GM10248 (cell line): ENCODE data around the gene F2RL1.
"Not testable (repeated sequence)": the region's sequence is repeated elsewhere in the genome, so short reads cannot be mapped to it uniquely, and the experiment has no call there.

Source experiments
- CTCF ChIA-PET: fragments of 300-600 bp; sonication (Branson Sonifier 250); formaldehyde crosslinking; extraction: SDS; loops from one replicate; lab custom pipeline; 2021; ENCODE audit warnings: antibody characterized with exemption; lab: Yijun Ruan, JAX
- POLR2A ChIA-PET: fragments of 350-650 bp; sonication (Branson Sonifier 250); formaldehyde crosslinking; extraction: SDS; loops from one replicate; lab custom pipeline; 2020; ENCODE audit warnings: antibody characterized with exemption; lab: Yijun Ruan, JAX
- DNase-seq: peaks from one replicate; pipeline ENCODE4 v3.0.0; 2012; ENCODE audit errors: extremely low spot score
- TF ChIP-seq, protein P1 (sequence below): IDR thresholded peaks from 2 replicates; pipeline ENCODE4 v1.5.1; 2012; ENCODE audit warnings: mild to moderate bottlenecking, low read depth; ENCODE audit errors: extremely low read depth, missing control alignments, control extremely low read depth

The F2RL1 gene

DNA sequence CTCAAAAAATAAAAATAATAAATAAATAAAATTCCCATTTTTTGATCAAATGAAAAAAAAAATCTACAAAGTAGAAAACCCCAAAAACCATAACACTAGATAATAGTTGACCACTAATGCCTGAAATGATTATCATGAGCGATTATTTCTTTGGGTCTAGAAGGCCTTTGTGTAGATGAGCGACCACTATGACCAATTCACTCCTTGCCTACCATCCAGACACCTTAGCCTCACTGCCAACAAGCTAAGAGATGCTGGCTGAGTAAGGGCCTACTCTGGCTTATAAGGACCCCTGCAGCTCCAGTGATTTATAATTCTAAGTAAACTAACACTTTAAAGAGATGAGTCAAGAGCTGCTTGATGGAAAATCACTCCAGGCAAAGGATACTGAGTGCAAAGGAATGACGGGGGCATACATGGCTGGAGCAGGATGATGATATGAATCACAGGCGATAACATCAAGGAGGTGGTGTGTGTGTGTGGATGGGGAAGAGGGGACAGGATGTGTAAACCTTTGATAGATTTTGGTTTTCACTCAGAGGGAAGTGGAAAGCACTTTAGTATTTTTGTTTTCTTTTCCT lies 4.8 kb upstream of the F2RL1 start:
- ChIA-PET CTCF (no interaction called here), POLR2A (no interaction called here)
- no peak for DNase-seq
- TF ChIP-seq, protein P1, sequence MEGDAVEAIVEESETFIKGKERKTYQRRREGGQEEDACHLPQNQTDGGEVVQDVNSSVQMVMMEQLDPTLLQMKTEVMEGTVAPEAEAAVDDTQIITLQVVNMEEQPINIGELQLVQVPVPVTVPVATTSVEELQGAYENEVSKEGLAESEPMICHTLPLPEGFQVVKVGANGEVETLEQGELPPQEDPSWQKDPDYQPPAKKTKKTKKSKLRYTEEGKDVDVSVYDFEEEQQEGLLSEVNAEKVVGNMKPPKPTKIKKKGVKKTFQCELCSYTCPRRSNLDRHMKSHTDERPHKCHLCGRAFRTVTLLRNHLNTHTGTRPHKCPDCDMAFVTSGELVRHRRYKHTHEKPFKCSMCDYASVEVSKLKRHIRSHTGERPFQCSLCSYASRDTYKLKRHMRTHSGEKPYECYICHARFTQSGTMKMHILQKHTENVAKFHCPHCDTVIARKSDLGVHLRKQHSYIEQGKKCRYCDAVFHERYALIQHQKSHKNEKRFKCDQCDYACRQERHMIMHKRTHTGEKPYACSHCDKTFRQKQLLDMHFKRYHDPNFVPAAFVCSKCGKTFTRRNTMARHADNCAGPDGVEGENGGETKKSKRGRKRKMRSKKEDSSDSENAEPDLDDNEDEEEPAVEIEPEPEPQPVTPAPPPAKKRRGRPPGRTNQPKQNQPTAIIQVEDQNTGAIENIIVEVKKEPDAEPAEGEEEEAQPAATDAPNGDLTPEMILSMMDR: no peak

DNA sequence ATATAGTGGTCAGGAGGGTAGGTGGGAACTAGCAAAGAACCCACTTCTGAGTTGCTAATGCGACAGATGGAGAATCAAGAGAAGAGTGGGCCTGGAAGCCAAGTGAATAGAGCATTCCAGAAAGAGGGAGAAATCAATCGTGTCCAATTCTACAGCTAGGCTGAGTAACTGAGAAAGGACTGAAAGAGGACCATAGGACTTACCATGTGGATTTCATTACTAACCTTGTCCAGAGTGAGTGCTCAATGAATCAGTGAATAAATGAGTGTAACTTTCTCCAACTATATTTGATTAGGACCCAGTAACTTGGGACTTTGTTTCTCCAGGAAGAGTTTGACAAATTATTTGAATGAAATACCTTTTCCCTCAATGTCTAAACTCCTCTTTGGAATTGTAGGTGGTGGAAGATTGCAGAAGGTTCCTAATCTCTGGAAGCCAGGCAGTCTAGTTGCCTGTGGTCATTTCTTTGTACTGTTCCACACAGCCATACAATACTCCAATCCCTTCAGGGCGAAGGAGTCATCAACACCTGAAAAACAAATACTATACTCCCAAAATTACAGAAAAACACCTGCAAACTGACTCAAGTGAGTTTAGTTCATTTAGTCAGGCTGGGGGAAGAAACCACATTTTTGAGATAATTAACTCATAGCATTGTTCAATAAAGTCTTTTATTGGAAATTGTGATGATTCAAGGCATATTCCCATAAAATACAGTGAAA lies 2.6 kb upstream of the F2RL1 start:
- CTCF ChIA-PET: interaction anchor here (1.3 kb wide), 1 partner anchor 8 kb away, joined by 3 read pairs; no protein-coding TSS in a partner anchor
- DNase-seq: no peak
- POLR2A ChIA-PET: no interaction called here
- TF ChIP-seq, protein P1: no peak

- ChIA-PET POLR2A (no interaction called here), CTCF (interaction anchor here (1.1 kb wide), 1 partner anchor 10 kb away, joined by 5 read pairs; no protein-coding TSS in a partner anchor)
- DNase-seq: no peak
Measured at GRCh38 chr5:76819851-76820525, 1.2 kb downstream of the F2RL1 start.

GRCh38 chr5:76820526-76820890 lies 1.7 kb downstream of the F2RL1 start:
- DNase-seq: no peak
- ChIA-PET POLR2A (no interaction called here), CTCF (no interaction called here)
- TF ChIP-seq, protein P1: no peak

More at GRCh38 chr5:76819851-76820525, 1.2 kb downstream of the F2RL1 start:
- TF ChIP-seq, protein P1: no peak

GRCh38 chr5:76821136-76821535 lies 2.3 kb downstream of the F2RL1 start:
- TF ChIP-seq, protein P1: no peak
- ChIA-PET CTCF (interaction anchor here (0.8 kb wide), 1 partner anchor 46 kb away, joined by 3 read pairs; no protein-coding TSS in a partner anchor), POLR2A (no interaction called here)
- DNase-seq: no peak

DNA sequence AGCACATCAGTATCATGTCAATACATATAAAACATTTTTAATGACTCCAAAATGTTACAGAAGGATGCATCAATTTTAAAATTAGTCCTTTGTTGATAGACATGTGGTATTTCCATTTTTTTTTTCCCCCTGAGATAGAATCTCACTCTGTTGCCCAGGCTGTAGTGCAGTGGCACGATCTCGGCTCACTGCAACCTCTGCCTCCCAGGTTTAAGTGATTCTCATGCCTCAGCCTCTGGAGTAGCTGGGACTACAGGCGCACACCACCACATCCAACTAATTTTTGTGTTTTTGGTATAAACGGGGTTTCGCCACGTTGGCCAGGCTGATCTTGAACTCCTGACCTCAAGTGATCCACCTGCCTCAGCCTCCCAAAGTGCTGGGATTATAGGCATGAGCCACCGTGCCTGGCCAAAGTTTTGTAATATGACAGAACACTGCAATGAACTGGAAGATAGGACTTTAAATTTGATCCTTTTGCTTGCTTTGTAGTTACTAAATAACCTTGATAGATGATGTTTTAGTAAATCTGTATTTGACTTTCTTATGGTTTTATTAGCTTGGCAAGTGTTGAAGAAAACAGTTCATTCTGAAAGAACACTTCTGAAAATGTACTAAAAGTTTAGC lies 3.4 kb downstream of the F2RL1 start:
- POLR2A ChIA-PET: not testable (repeated sequence)
- CTCF ChIA-PET: interaction anchor here (0.8 kb wide), 1 partner anchor 47 kb away, joined by 3 read pairs; no protein-coding TSS in a partner anchor

GRCh38 chr5:76826416-76826815 lies 7.6 kb downstream of the F2RL1 start:
- POLR2A ChIA-PET, DNase-seq: not testable (repeated sequence)
- CTCF ChIA-PET: interaction anchor here (1.5 to 2.2 kb wide), 2 partner anchors 15 to 19 kb away, joined by 3 to 6 read pairs; no protein-coding TSS in a partner anchor

More for the DNA sequence above, 3.4 kb downstream of the F2RL1 start:
- DNase-seq: not testable (repeated sequence)
